Fibroblast of skin of right quadriceps (primary cell): ENCODE data around the gene AGBL5.
A peak's percentile ranks its signal among the peaks of the same experiment; 100 is the strongest.
"Not testable (repeated sequence)": the region's sequence is repeated elsewhere in the genome, so short reads cannot be mapped to it uniquely, and the experiment has no call there.

ENCODE experiments used
- DNase-seq: peaks from one replicate; pipeline ENCODE4 v3.0.0-alpha.2; 2013

AGBL5 gene

GRCh38 chr2:27054721-27055120, 3.3 kb downstream of the AGBL5 start:
- DNase-seq: no peak

GRCh38 chr2:27057184-27057583, 5.7 kb downstream of the AGBL5 start:
- DNase-seq: no peak

GRCh38 chr2:27058210-27058609, 6.7 kb downstream of the AGBL5 start:
- no peak for DNase-seq

- DNase-seq: no peak
These were observed 7.8 kb downstream of the AGBL5 start for GRCh38 chr2:27059141-27059820.

- DNase-seq: no peak
These were observed 8.9 kb downstream of the AGBL5 start for GRCh38 chr2:27060323-27060722.

GRCh38 chr2:27065128-27065527, 13.7 kb downstream of the AGBL5 start:
- DNase-seq: no peak

- DNase-seq: no peak
These were observed 15.9 kb downstream of the AGBL5 start for GRCh38 chr2:27067385-27067784.

GRCh38 chr2:27069436-27069835, 18.0 kb downstream of the AGBL5 start:
- no peak for DNase-seq

GRCh38 chr2:27069961-27070618, 18.6 kb downstream of the AGBL5 start:
- DNase-seq: no peak

- no peak for DNase-seq
These were observed 19.3 kb downstream of the AGBL5 start for GRCh38 chr2:27070653-27071276.

GRCh38 chr2:27071277-27071989, 20.0 kb downstream of the AGBL5 start, which contains the start of gene OST4:
OST4 (minus strand) TSS chr2:27071654.
- peak; percentile 93 for DNase-seq

GRCh38 chr2:27071990-27072830, 20.7 kb downstream of the AGBL5 start:
- peak; percentile 91 for DNase-seq

- DNase-seq: peak; percentile 73
These were observed 21.5 kb downstream of the AGBL5 start for GRCh38 chr2:27072920-27073319.

GRCh38 chr2:27073782-27074181, 22.3 kb downstream of the AGBL5 start:
- no peak for DNase-seq

- peak; percentile 42 for DNase-seq
These were observed 23.5 kb downstream of the AGBL5 start for GRCh38 chr2:27074738-27075565.

GRCh38 chr2:27075566-27075871, 24.1 kb downstream of the AGBL5 start:
- DNase-seq: not testable (repeated sequence)

- no peak for DNase-seq
These were observed 24.9 kb downstream of the AGBL5 start for GRCh38 chr2:27076323-27076722.

- DNase-seq: no peak
These were observed 25.8 kb downstream of the AGBL5 start for GRCh38 chr2:27077231-27077630.

- DNase-seq: peak; percentile 97
These were observed 27.1 kb downstream of the AGBL5 start, which contains the start of gene EMILIN1 for GRCh38 chr2:27078267-27079194. EMILIN1 (plus strand) TSS chr2:27078615; CDS start chr2:27079066, 451 bp downstream.
